Measurements from ENCODE around the gene TBC1D7. TPM values are rescaled to one million over a fixed set of nuclear protein-coding genes. Genes with fewer than 3 reads are reported as not detected.

Gene TBC1D7
- total and polyA plus RNA-seq, 10 of the 15 experiments (the other 5 are each of a cell fraction or from before 2014, with no cell fraction given) = 20.1 to 65.9 (median 31.3) TPM

DNA sequence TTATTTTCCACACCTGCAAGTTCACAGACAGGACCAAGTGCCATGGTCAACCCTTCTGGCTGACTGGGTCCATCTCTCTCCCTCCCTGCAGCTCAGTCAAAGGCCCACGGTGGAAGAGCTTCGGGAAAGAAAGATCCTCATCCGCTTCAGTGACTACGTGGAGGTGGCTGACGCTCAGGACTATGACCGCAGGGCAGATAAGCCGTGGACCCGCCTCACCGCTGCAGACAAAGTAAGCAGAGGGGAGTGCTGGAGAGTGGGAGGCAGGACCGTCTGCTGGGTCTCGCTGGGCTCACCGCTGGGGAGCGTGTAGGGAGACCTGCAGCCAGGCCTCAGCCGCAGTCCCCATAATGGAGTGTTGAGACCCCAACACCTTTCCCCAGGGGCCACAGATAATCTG lies 45.0 kb downstream of the TBC1D7 start:
- H3K27ac ChIP-seq (ENCODE audit: control insufficient read depth, insufficient read depth) = no peak overlapping the region
- ChIA-PET POLR2A (no interaction called here), SMC1A (ENCODE audit: uncharacterized antibody, unreplicated experiment) (interaction anchor here (0.9 to 2.3 kb wide), 3 partner anchors 9 to 25 kb away, joined by 3 to 8 read pairs (median 4); no protein-coding TSS in a partner anchor), RAD21 (ENCODE audit: unreplicated experiment) (interaction anchor here (1.1 kb wide), 1 partner anchor 88 kb away, joined by 4 read pairs; no protein-coding TSS in a partner anchor), CTCF (interaction anchor here (0.6 to 1.0 kb wide), 2 partner anchors 26 to 370 kb away, joined by 3 read pairs; no protein-coding TSS in a partner anchor)
- no TSS peak for BruUV-seq (replicated peaks)
- WGBS (ENCODE audit: insufficient coverage, insufficient replicate concordance, low lambda C conversion rate, missing lambda C conversion rate) = 93% methylated on average over 14 of the region's 14 CpGs
- no peak overlapping the region for H3K4me3 ChIP-seq
- no peak overlapping the region for H2AFZ ChIP-seq (ENCODE audit: control insufficient read depth, low read depth, low read length)
- no peak overlapping the region for H3K4me2 ChIP-seq (ENCODE audit: control insufficient read depth, insufficient read depth)
- TF ChIP-seq POLR2A (IDR thresholded peaks at IDR 0.05; ENCODE audit: low read depth, low read length) = peak; percentile 47; the same call in 1 of the 2 replicates
- no peak for TF ChIP-seq SMARCA5 (IDR thresholded peaks at IDR 0.05)
- peaks cover 42 to 67% of the 10 kb centered on the region in 2 experiments for H3K36me3 ChIP-seq (ENCODE audit: control insufficient read depth in 2 of 2, insufficient read depth in 2 of 2, low read length in 1 of 2)
- in situ Hi-C loops (cut with MboI) (no loop called here), intact Hi-C loops (cut with micrococcal nuclease; ENCODE audit: unreplicated experiment) (no loop called here)
- DNase-seq (ENCODE audit: low read depth, low spot score) = no peak
- peaks cover 41% of the 10 kb centered on the region for H3K4me1 ChIP-seq (ENCODE audit: control insufficient read depth, insufficient read depth, low read length)
- no peaks in the 10 kb centered on the region for H3K27me3 ChIP-seq (replicated peaks in 1 of 2; ENCODE audit: control insufficient read depth in 2 of 2, insufficient read depth in 2 of 2, low read length in 1 of 2)
- H3K79me2 ChIP-seq (ENCODE audit: control insufficient read depth, insufficient read depth, low read length) = peaks cover 6% of the 10 kb centered on the region
- ATAC-seq = no peak
- peaks cover 4% of the 10 kb centered on the region for H4K20me1 ChIP-seq (ENCODE audit: control insufficient read depth, insufficient read depth)
- H3K9ac ChIP-seq (ENCODE audit: control insufficient read depth, insufficient read depth, low read length) = no peak overlapping the region
- no peak for FAIRE-seq
- peaks cover 14% of the 10 kb centered on the region; the same call in 2 of the 3 replicates for H3K9me3 ChIP-seq (replicated peaks; ENCODE audit: control insufficient read depth, insufficient read depth, low read length)

DNA sequence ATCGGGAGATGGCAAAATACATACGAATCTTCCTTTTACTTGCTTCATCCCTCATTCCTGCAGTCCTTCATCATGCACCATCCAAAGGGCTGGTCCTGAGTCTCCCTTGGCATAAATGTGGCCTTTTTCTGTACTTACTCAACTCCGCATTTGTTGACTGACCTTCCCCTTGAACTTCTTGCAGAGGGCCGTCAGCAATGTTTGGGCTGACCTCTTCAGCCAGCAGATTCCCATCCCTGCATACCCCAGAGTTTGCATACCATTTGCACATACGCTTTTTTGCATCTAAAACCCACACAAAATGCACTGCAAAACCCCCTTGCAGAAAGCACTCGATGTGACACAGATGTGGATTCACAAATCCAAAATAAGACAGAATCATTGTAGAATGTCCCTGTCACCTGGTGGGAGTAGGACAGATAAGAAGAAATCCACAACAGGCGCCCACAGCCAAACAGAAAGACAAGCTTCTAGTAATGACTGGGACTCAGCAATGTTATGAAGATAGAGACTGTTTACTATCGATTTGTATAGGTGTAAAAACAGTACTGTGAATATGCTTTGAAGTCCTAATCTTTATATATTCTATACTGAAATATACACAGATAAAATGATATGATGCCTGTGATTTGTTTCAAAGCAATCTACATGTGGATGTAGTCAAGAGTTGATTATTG lies 45.8 kb downstream of the TBC1D7 start:
- intact Hi-C loops (cut with micrococcal nuclease; ENCODE audit: unreplicated experiment) (no loop called here), in situ Hi-C loops (cut with MboI) (no loop called here)
- Histone ChIP-seq H3K4me1 (ENCODE audit: control insufficient read depth, insufficient read depth, low read length) (peaks cover 45% of the 10 kb centered on the region), H3K9me3 (replicated peaks; ENCODE audit: control insufficient read depth, insufficient read depth, low read length) (peaks cover 12% of the 10 kb centered on the region; the same call in 2 of the 3 replicates), H3K4me2 (ENCODE audit: control insufficient read depth, insufficient read depth) (peak overlapping the region; percentile 7; the same call in 1 of the 2 replicates), H4K20me1 (ENCODE audit: control insufficient read depth, insufficient read depth) (peaks cover 4% of the 10 kb centered on the region), H3K9ac (ENCODE audit: control insufficient read depth, insufficient read depth, low read length) (no peak overlapping the region), H3K27me3 (replicated peaks in 1 of 2; ENCODE audit: control insufficient read depth in 2 of 2, insufficient read depth in 2 of 2, low read length in 1 of 2) (no peaks in the 10 kb centered on the region), H3K79me2 (ENCODE audit: control insufficient read depth, insufficient read depth, low read length) (peaks cover 11% of the 10 kb centered on the region), H3K36me3 (ENCODE audit: control insufficient read depth in 2 of 2, insufficient read depth in 2 of 2, low read length in 1 of 2) (peaks cover 37 to 60% of the 10 kb centered on the region in 2 experiments), H3K27ac (ENCODE audit: control insufficient read depth, insufficient read depth) (no peak overlapping the region), H2AFZ (ENCODE audit: control insufficient read depth, low read depth, low read length) (no peak overlapping the region), H3K4me3 (no peak overlapping the region)
- 43% methylated on average over 8 of the region's 8 CpGs for WGBS (ENCODE audit: insufficient coverage, insufficient replicate concordance, low lambda C conversion rate, missing lambda C conversion rate)
- no peak for FAIRE-seq
- ChIA-PET CTCF (interaction anchor here (0.6 to 1.0 kb wide), 2 partner anchors 26 to 369 kb away, joined by 3 read pairs; no protein-coding TSS in a partner anchor), POLR2A (no interaction called here), RAD21 (ENCODE audit: unreplicated experiment) (interaction anchor here (1.1 kb wide), 1 partner anchor 87 kb away, joined by 4 read pairs; no protein-coding TSS in a partner anchor), SMC1A (ENCODE audit: uncharacterized antibody, unreplicated experiment) (interaction anchor here (0.9 to 2.3 kb wide), 2 partner anchors 8 to 20 kb away, joined by 3 to 8 read pairs; no protein-coding TSS in a partner anchor)
- DNase-seq (ENCODE audit: low read depth, low spot score) = no peak
- peak; percentile 7; the same call in 2 of the 3 replicates for ATAC-seq
- TF ChIP-seq NFYA (IDR thresholded peaks at IDR 0.05; ENCODE audit: borderline replicate concordance, low read depth, low read length) (no peak), CHD4 (IDR thresholded peaks at IDR 0.05) (no peak), HDAC2 (IDR thresholded peaks at IDR 0.05) (no peak), POLR2AphosphoS5 (IDR thresholded peaks at IDR 0.05; ENCODE audit: low read length) (0 out of 2 replicates have a peak, but pooled peaks have one; percentile 13), PML (IDR thresholded peaks at IDR 0.05; ENCODE audit: low read length) (no peak)
- TF ChIP-seq, protein P1, sequence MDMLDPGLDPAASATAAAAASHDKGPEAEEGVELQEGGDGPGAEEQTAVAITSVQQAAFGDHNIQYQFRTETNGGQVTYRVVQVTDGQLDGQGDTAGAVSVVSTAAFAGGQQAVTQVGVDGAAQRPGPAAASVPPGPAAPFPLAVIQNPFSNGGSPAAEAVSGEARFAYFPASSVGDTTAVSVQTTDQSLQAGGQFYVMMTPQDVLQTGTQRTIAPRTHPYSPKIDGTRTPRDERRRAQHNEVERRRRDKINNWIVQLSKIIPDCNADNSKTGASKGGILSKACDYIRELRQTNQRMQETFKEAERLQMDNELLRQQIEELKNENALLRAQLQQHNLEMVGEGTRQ (IDR thresholded peaks at IDR 0.05; ENCODE audit: borderline replicate concordance, low read depth, low read length) = no peak
- BruUV-seq (replicated peaks) = no TSS peak

Measured in GM12878 (cell line).